Astrocyte (in vitro differentiated cells and primary cell): ENCODE results near the gene TAS1R1. TPM values are rescaled to one million over a fixed set of nuclear protein-coding genes. Genes with fewer than 3 reads are reported as not detected.

Experiments used
- DNase-seq: peaks from one replicate; pipeline ENCODE4 v3.0.0-alpha.2; 2010; ENCODE audit warnings: low read depth
- FAIRE-seq: peaks from 2 replicates; lab custom pipeline; 2011; peaks lifted over from hg19 to GRCh38; lab: Jason Lieb, UNC
- H2AFZ ChIP-seq: 2 replicates; pipeline ENCODE4 v1.6.0; 2012; ENCODE audit warnings: low read depth, low read length, inconsistent platforms
- H3K27ac ChIP-seq: 2 replicates; pipeline ENCODE4 v1.5.1; 2011; ENCODE audit warnings: low read depth, low read length, inconsistent platforms
- H3K27me3 ChIP-seq: 2 replicates; pipeline ENCODE4 v1.6.0; 2011; ENCODE audit warnings: low read length, inconsistent platforms; ENCODE audit not compliant: insufficient read depth
- H3K36me3 ChIP-seq: 2 replicates; pipeline ENCODE4 v1.5.1; 2011; ENCODE audit warnings: low read length, inconsistent platforms; ENCODE audit not compliant: insufficient read depth
- H3K4me1 ChIP-seq: 2 replicates; pipeline ENCODE4 v1.5.1; 2011; ENCODE audit warnings: low read length, inconsistent platforms; ENCODE audit not compliant: insufficient read depth
- H3K4me2 ChIP-seq: 2 replicates; pipeline ENCODE4 v1.6.0; 2012; ENCODE audit warnings: low read length, inconsistent platforms
- H3K4me3 ChIP-seq: 2 replicates; pipeline ENCODE4 v1.5.1; 2011; ENCODE audit warnings: low read depth, mild to moderate bottlenecking, low read length, inconsistent platforms; ENCODE audit not compliant: insufficient read depth
- H3K79me2 ChIP-seq: 2 replicates; pipeline ENCODE4 v1.6.0; 2012; ENCODE audit warnings: mild to moderate bottlenecking, low read length, inconsistent platforms; ENCODE audit not compliant: insufficient read depth
- H3K9ac ChIP-seq: 2 replicates; pipeline ENCODE4 v1.6.0; 2012; ENCODE audit warnings: mild to moderate bottlenecking, low read length, inconsistent platforms
- H3K9me3 ChIP-seq: 2 replicates; pipeline ENCODE4 v1.5.1; 2012; ENCODE audit warnings: low read depth, mild to moderate bottlenecking, low read length, inconsistent platforms; ENCODE audit not compliant: insufficient read depth
- H4K20me1 ChIP-seq: 2 replicates; pipeline ENCODE4 v1.6.0; 2012; ENCODE audit warnings: low read length, inconsistent platforms; ENCODE audit not compliant: insufficient read depth
- H3K27ac Mint-ChIP-seq: one replicate; pipeline ENCODE4 v1.8.0; 2021; ENCODE audit warnings: mild to moderate bottlenecking, mixed read lengths; ENCODE audit not compliant: unreplicated experiment
- H3K27me3 Mint-ChIP-seq: one replicate; pipeline ENCODE4 v1.8.0; 2021; ENCODE audit warnings: low read depth, mixed read lengths; ENCODE audit not compliant: unreplicated experiment
- H3K36me3 Mint-ChIP-seq: one replicate; pipeline ENCODE4 v1.8.0; 2021; ENCODE audit warnings: low read depth, mixed read lengths; ENCODE audit not compliant: unreplicated experiment
- H3K4me1 Mint-ChIP-seq: one replicate; pipeline ENCODE4 v1.8.0; 2021; ENCODE audit warnings: low read depth, mixed read lengths; ENCODE audit not compliant: unreplicated experiment
- H3K4me3 Mint-ChIP-seq: one replicate; pipeline ENCODE4 v1.8.0; 2021; ENCODE audit warnings: mild to moderate bottlenecking, moderate library complexity, mixed read lengths; ENCODE audit not compliant: unreplicated experiment
- H3K9me3 Mint-ChIP-seq: one replicate; pipeline ENCODE4 v1.8.0; 2021; ENCODE audit warnings: mild to moderate bottlenecking, mixed read lengths; ENCODE audit not compliant: unreplicated experiment
- CTCF ChIP-seq: IDR thresholded peaks from 2 replicates; pipeline ENCODE4 v1.5.1; 2011; ENCODE audit warnings: low read depth, mild to moderate bottlenecking, inconsistent platforms, low read length, moderate library complexity; ENCODE audit not compliant: insufficient read depth
- EZH2 ChIP-seq: IDR thresholded peaks from 2 replicates; pipeline ENCODE4 v1.6.1; 2012; ENCODE audit warnings: mild to moderate bottlenecking, low read length, inconsistent platforms; ENCODE audit not compliant: insufficient read depth
- total RNA-seq: library from RNA; stranded (reverse); gene quantifications from 2 replicates; pipeline ENCODE4 v1.2.1, GENCODE V29; 2021

Gene TAS1R1
- total RNA-seq, 1 donor from 2014 or later, result not detected

- H3K9me3 Mint-ChIP-seq, result no peaks in the 10 kb centered on the region
- peak; percentile 84 for DNase-seq
- H3K4me1 Mint-ChIP-seq, result peaks cover 24% of the 10 kb centered on the region
- no peaks in the 10 kb centered on the region for H3K27me3 Mint-ChIP-seq
- peak; percentile 86 for FAIRE-seq
- peaks cover 12% of the 10 kb centered on the region for H3K4me1 ChIP-seq
- H3K36me3 Mint-ChIP-seq, result no peaks in the 10 kb centered on the region
- peak within 1 kb of the TSS; percentile 70 for H2AFZ ChIP-seq
- peaks cover 28% of the 10 kb centered on the region for H4K20me1 ChIP-seq
- no peak for TF ChIP-seq CTCF
- TF ChIP-seq EZH2, result no peak
- peak within 1 kb of the TSS; percentile 80 for H3K27ac Mint-ChIP-seq
- peak within 1 kb of the TSS; percentile 90 for H3K4me2 ChIP-seq
- H3K27ac ChIP-seq, result peak within 1 kb of the TSS; percentile 45
- peak within 1 kb of the TSS; percentile 83 for H3K9ac ChIP-seq
- H3K36me3 ChIP-seq, result no peaks in the 10 kb centered on the region
- peaks cover 30% of the 10 kb centered on the region for H3K79me2 ChIP-seq
- H3K4me3 Mint-ChIP-seq, result peak within 1 kb of the TSS; percentile 96
- no peaks in the 10 kb centered on the region for H3K9me3 ChIP-seq
- peak within 1 kb of the TSS; percentile 65 for H3K4me3 ChIP-seq
- H3K27me3 ChIP-seq, result no peaks in the 10 kb centered on the region
Observed at GRCh38 chr1:6579374-6580118, 24.4 kb downstream of the TAS1R1 start, which contains the start of gene ZBTB48. ZBTB48 (plus strand) TSS chr1:6579994; CDS start chr1:6580610, 616 bp downstream.

- peak overlapping the region; percentile 83 for H3K9ac ChIP-seq
- peaks cover 30% of the 10 kb centered on the region for H4K20me1 ChIP-seq
- peaks cover 25% of the 10 kb centered on the region for H3K4me1 Mint-ChIP-seq
- DNase-seq (no peak), FAIRE-seq (no peak)
- no peaks in the 10 kb centered on the region for H3K27me3 Mint-ChIP-seq
- peak overlapping the region; percentile 90 for H3K4me2 ChIP-seq
- H3K4me1 ChIP-seq, result peaks cover 12% of the 10 kb centered on the region
- TF ChIP-seq CTCF (no peak), EZH2 (no peak)
- H3K79me2 ChIP-seq, result peaks cover 32% of the 10 kb centered on the region
- H3K4me3 ChIP-seq, result peak overlapping the region; percentile 65
- H3K27me3 ChIP-seq, result no peaks in the 10 kb centered on the region
- H3K36me3 ChIP-seq, result no peaks in the 10 kb centered on the region
- peak overlapping the region; percentile 45 for H3K27ac ChIP-seq
- H3K36me3 Mint-ChIP-seq, result peaks cover 3% of the 10 kb centered on the region
- H3K4me3 Mint-ChIP-seq, result peak overlapping the region; percentile 96
- no peaks in the 10 kb centered on the region for H3K9me3 Mint-ChIP-seq
- H3K27ac Mint-ChIP-seq, result peak overlapping the region; percentile 80
- H3K9me3 ChIP-seq, result no peaks in the 10 kb centered on the region
- peak overlapping the region; percentile 31 for H2AFZ ChIP-seq
Observed at GRCh38 chr1:6580119-6580592, 25.0 kb downstream of the TAS1R1 start.
